PFSK-1 (cell line): ENCODE results near the gene SEC23IP.

Experiments
- POLR2AphosphoS5 ChIP-seq: IDR thresholded peaks from 2 replicates; pipeline ENCODE4 v1.6.1; 2012; ENCODE audit warnings: low read depth, mild to moderate bottlenecking, control low read depth, low read length, moderate library complexity
- REST ChIP-seq, 2 experiments: IDR thresholded peaks; 2 replicates each; pipeline versions ENCODE4 v1.6.1 to v1.8.0; 2011 to 2012; ENCODE audit warnings: low read depth in 2 of 2, low read length in 2 of 2, control low read depth in 1 of 2, inconsistent platforms in 1 of 2, mild to moderate bottlenecking in 1 of 2, moderate library complexity in 1 of 2; ENCODE audit not compliant: insufficient read depth in 1 of 2
- TAF1 ChIP-seq: IDR thresholded peaks from 2 replicates; pipeline ENCODE4 v1.6.1; 2012; ENCODE audit warnings: low read length, control low read depth, borderline replicate concordance; ENCODE audit not compliant: insufficient read depth

- TF ChIP-seq POLR2AphosphoS5 (no peak), TAF1 (no peak), REST (IDR thresholded peaks at IDR 0.05; ENCODE audit: insufficient read depth in 1 of 2, low read depth in 2 of 2, low read length in 2 of 2) (no peak)
These were observed 64.9 kb downstream of the SEC23IP start for GRCh38 chr10:119957451-119957850.
